T-helper 1 cell (primary cell): ENCODE results near the gene CACNB2.

Source experiments
- DNase-seq, 5 donors: peaks; one replicate each; pipeline ENCODE4 v3.0.0-alpha.2; 2012 to 2020

The CACNB2 gene

DNA sequence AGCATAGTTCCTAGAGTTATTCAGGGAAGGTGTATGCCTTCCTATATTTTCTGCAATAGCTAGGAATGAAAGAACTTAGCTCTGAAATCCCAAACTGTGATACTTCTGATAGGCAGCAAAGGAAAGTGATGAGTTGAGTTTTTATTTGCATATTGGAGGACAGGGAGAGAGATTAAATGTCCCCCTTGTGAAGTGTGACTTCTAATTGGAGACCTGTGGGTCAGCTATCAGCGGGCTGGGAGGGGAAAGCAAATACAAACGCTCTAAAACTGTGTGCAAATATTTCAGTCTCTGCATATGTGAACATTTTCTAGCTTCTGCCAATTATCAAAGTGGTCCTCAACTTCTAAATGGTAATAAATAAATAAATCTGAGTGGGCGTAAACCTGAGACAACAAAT is 203.3 kb downstream of the CACNB2 start:
- DNase-seq: no peak

DNA sequence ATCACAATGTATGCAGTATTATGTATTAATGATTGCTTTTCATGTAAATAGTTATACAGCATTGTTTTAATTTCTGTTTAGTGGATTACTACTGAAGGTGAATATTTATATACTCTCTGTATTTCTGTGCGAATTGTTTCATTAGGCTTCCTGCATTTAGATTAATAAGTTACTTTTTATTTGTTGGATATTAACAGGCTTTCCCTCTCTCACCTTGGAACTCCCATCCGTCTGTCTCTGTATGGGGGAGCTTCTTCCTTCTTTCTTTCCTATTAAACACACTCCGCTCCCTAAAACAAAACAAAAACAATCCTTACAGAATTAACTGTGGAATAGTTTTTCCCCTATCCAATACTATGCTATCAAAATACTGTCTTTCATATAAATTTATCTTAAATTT is 205.1 kb downstream of the CACNB2 start:
- DNase-seq: no peak

DNA sequence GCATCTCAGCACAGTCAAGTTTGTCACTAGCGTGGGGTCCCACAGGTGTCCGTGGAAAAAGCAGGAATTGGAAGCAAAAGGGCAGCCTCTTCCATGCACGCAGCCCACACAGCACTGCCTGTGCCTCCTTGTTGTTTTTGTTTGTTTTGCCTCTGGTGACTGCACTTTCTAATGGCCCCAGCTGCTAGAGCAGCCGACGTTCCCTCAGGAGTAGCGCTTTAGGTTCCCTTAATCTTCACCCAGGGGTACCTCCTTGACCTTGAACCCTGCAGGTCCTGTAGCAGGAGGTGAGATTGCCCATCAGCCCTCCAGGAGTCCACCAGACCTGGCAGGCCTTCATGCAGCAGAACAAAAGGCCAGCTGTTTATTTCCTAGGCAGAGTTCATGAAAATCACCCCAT is 210.1 kb downstream of the CACNB2 start:
- no peak for DNase-seq

DNA sequence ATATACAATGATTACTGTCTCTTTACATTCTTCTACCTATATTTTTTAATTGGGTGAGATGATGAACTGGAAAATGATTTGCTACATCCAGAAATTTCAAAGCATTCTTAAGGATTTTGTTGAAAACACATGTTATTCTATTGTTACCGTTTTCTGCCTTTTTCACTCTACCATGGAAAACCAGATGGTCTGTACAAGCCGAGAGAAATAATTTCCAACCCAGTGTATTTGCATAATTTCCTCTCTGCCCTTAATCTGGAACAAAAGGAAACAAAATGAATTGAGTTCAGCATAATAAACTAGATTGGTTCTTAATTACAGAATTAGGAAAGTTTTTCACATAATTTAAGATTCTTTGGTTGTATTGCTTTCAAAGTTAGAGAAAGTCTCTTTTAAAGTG is 211.2 kb downstream of the CACNB2 start:
- DNase-seq: no peak

DNA sequence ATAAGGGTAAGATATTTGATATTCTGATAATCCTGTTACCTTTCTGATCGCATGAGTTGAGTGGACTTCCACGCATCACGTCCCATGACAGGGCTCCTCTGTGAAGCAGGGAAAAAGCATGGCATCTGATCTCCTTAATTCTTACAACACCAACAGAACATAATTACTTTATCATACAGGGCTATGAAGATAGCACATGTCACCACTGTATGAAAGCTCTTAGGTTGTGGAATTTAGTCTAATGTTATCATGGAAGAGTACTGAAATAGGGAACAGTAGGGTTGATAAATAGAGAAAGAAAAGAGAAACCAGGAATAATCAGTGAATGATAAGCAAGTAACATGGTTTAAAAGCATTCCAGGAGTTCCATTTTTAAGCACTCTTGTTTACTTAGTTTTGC is 212.0 kb downstream of the CACNB2 start:
- no peak for DNase-seq

DNA sequence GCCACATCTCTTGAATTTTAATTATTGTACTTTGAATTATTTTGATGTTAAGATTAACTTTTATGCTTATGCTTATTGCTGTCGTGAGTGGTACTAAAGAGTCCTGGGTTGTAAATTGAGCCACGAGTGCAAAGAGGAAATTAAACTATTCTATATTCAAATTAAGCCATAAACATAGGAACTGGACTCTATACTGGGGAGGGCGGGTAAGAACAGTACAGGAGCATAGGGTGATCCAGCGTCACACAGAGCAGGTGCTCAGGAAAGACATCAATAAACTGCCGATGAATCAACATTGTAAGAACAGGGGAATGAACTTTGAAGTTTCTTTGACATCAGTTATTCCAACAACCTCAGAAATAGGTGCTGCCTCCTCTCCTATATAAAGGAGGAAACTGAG is 219.6 kb downstream of the CACNB2 start:
- DNase-seq: no peak

DNA sequence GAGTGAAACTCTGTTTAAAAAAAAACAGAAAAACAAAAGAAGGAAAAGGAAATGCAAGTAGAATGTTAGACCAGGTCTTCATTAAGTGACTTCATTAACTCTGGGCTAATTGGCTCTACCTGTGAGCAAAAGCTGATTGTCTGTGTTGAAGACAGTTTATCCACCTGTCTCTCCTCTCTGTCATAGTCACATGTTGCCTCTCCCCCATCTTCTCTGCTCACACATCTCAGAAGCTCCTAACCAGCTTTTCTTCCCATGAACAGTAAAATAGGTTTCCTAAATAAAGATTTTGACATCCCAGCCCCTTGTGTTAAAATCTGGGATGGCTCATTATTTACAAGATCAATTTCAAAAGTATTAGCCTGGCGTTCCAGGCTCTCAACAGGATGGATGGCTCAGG is 222.7 kb downstream of the CACNB2 start:
- DNase-seq: no peak

DNA sequence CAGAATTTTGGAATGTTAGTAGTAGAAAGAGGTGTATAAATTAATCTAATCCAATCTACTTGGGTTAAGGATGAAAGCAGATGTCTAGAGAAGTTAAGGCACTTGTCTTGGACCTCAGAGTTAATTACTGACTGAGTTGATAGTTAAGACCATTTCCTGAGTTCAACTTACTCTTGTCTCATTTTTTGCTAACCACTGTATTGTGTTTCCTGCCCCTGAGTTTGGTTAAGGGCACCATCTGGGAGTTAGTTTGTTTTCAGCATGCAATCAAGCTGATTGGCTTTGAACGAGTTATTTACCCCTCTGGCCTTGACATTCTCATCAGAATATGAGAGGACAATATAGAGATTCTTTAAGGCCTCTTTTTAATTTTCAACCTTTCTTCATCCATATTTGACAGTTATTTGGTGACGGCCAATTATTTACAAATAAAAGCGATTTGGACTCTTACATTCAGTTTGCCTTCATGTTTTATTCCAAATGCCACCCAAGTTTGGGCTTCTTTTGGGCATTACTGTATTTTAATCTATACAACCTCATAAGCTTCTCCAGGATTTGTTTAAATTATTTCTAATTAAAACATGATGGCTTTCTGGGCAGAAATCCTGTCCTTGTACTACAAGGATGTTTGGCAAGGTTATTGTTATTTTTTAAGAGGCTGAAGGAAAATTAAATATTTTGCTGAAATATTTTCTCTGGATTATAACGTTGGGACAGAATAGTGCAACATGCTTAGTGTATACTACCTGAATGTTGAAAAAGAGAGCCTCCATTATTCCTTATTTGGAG is 225.0 kb downstream of the CACNB2 start:
- DNase-seq: no peak

DNA sequence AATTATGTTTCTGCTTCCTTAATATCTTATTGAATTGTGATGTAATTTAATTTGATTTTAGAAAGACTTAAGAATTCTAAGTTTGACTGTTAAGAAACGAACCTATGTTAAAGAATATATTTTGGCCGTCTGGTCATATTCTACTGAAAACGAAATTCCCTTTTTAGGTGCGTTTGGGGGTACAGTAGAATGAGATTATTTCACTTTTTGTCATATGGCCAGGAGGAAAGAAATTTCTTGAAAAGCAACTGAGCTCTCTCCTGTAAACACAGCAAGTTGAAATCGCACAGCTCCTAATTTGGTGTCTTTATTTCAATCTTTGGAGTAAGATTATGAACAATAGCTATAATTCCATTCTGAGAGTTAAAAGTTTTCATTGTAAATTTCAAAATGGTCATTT is 227.6 kb downstream of the CACNB2 start:
- no peak for DNase-seq

DNA sequence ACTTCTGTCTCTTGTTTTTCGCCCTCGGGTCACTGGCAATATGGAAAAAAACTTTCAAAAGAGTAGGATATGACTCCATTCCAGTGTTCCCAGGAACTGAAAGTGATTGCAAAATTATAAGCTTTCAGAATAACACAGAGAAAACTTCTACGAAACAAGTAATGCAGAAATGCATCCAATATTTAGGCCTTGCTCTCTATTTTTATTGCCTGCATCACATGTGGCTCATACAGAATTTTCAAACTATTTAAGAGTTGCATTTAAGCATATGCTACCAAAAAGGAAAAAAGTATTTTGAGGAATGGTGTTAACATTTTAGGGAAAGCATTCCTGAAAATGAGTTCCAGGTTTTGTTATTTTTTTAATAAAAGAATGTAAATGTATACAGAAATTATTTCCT is 228.0 kb downstream of the CACNB2 start:
- no peak for DNase-seq

DNA sequence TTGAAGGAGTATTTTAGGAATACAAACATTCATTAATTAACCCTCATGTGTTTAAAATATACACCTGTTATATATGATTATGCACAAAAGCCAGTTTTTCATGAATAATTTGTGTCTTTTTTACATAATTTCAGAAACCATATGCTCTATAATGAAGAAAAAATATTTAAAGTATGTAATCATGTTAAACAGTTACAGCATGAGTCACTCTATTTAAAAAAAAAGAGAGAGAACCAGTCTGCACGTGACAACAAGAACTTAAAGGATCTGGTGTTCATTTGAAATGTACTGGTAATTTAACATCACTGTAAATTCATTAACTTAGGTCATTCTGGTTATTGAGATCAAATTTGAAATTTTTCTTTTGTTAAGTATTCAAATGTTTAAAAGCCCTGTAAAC is 228.5 kb downstream of the CACNB2 start:
- DNase-seq: no peak

DNA sequence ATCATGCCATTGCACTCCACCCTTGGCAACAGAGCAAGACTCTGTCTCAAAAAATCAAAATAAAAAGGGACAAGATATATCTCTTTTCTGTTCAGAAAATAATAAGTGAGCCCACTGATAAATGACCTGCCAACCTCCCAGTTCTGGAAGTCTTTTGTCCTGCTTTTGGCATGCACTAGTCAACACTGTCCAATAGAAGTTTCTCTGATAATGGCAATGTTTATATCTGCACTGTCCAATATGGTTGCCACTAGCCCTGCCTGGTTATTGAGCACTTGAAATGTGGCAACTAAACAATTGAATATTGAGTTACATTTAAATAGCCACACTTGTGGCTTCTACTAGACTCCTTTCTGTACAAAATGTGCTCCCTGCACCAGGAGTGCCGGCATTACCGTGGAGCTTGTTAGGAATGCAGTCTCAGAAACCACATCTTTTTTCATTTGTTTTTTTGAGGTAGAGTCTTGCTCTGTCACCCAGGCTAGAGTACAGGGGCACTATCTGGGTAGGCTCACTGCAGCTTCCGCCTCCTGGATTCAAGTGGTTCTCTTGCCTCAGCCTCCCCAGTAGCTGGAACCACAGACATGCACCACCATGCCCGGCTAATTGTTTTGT is 229.7 kb downstream of the CACNB2 start:
- DNase-seq: no peak

DNA sequence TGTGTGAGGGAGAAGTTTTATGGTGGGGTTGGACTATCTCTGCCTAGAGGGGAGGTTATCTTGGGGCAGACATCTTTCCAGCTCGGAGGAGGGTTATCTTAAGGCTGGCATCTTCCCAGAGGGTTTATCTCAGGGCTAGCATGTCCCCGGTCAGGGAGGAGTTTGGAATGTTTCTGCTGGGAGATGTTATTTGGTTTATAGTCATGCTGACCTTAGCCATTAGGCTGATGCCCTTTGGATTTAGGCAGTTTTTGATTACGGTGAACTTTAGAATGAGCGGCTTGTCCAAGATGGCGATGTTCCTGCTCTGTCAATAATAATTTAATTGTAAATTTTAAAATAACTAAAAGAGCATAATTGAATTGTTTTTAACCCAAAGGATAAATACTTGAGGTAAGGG is 236.4 kb downstream of the CACNB2 start:
- DNase-seq: no peak

DNA sequence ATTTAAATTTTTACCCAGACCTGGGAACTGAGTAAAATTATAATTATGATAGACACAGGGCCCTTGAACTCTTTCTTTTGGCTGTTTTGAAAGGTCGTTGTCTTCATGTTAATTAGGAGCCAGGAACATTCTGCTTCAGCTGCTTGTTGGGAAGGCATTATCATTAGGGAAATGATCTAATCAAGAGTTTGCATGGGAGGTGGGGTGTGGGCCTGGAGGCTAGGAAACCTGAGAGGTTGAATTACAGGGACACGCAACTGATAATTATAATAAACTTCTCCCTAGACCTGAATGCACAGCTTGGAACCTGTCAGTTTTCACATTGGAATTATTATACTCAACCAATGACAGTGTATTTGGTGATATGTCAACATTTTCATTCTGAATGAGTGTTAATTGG is 237.7 kb downstream of the CACNB2 start:
- DNase-seq: no peak

DNA sequence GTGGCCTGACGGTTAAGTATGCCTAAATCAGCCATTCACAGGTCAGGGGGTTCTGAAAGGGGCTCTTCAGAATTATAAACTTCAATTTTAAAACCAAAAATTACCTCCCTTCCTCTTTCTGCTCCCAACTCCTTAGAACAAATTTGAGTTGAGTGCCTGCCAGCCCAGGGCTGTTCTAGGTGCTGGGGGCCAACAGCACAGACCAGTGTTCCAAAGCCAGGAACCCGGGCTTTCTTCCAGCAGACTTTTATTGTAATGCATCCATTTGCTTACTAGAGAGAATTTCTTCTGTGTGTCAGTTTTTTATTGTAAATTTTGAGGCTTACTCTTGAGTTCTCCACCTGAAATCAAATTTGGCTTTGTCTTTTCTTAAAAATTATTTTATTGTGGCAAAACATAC is 238.5 kb downstream of the CACNB2 start:
- DNase-seq: no peak

DNA sequence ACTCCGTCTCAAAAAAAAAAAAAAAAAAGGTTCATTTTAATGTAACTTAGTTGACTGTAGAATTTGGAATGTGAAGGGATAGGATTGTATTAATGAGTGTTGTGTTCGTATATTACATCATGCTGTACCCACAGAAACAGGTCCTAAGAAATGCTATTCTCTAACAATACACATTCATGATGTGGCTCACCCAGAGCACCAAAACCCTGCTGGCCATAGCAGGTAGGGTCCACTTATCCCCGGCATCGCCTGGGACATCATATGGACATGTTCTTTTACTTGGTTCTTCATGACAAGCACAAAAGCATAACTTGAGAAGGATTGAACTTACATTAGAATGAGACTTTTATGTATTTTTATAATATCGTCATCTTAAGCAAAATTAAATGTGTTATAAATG is 241.5 kb downstream of the CACNB2 start:
- DNase-seq: no peak

DNA sequence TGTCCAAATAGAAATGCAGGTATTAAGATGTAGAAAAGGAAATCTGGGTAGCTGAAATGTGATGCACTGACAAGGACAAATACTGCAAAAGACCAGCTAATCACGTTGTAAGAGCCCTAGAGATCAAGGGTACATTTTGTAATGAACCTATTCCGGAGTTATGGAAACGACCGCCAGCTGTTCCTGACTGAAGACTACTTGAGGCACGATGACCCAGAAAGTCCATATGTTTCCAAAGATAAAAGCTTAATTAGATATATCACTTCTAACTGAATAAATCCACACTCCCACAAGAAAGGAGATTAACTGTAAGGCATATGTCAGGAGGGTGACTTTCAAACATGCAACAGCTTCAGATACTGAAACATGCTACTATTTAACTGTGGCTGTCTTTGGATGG is 257.7 kb downstream of the CACNB2 start:
- DNase-seq: no peak

DNA sequence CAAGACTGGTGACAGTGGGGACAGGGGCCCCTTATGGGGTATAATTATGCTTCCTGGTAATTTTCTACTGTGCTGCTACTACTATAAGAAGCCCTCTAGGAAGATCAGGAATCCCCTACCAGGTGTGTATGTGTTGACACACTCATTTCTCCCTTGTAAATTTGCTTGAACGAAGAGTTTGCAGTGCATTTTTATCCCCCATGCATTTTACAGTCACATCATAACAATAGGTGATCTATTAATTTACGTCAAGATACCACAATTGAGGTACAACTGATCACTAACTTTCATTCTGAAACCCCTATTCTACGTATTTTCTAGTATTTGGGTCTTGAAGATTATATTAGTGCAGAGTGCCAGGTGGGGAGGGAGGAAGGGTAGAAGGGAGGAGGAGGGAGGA is 258.9 kb downstream of the CACNB2 start:
- no peak for DNase-seq

DNA sequence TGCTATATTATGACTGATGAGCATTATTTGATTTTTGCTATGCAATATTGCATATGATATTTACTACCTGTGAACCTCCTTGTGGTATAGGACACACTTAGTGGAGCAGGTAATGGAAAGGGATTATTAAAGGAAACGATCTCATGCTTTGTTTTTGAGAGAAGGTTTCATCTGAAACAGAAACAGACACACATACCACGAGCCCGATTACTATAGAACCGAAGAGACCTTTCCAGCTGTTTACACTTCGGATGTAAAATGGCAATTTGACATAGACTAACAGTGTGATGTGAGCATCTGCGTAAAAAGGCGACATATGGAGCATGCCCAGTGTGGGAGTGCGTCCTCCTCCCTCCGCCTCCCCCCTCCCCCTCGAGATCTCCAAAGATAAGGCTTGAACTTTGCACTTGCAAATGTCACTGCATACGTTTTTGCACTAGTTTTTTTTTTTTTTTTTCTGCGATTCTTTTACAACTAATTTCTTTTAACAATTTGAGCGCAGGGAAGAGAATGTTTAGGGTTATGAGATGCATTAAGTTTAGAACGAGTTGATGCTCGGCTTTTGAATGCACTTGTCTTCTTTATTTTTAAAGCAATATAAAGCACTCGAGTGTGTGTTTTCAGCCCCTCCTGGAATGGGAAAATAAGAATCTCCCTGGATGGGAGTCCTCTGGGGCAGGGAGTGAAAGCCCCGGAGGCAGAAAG is 260.1 kb downstream of the CACNB2 start:
- no peak for DNase-seq

DNA sequence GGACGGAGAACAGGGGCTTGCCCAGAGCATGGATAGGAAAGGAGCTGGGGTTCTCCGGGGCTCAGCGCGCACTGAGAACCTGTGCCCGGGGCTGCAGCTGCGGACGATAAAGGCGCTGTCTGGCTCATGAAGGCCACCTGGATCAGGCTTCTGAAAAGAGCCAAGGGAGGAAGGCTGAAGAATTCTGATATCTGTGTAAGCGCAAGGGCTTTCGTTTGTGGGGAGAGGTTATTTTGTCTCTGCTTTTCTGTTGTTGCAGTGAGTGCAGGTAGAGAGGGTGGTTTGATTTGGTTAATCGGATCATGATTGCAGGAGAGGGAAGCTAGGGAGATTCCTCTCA is 260.7 kb downstream of the CACNB2 start:
- no peak for DNase-seq

DNA sequence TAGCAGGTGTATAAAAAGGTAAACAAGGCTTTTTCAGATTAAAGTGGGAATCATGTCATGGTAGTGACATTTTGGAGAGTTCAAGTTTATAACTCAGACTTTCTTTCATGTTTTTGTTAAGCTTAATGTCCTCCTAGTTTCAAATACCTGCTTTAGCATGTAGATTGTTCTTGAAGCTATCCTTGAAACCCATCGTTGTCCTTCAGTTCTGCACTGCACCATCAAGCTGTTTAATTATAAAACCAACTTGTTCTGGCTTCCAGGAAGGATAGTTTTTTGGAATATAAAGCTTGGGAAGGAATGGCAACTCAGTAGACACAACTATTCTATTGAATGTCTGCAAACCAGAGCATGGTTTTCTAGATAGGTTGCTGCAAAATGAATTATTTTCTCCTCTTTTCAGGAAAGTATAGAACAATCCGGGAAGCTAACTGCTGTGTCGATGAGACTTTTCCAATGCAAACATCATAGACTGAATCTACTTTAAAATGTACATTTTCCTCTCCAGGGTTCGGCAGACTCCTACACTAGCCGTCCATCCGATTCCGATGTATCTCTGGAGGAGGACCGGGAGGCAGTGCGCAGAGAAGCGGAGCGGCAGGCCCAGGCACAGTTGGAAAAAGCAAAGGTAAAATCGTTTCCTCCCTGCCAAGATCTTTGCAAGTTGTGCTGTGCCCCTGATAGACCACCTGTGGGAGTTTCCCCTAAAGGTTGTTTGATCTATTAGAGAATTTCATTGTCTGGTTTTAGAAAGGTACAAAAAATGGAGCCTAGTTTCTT is 261.4 kb downstream of the CACNB2 start:
- no peak for DNase-seq

DNA sequence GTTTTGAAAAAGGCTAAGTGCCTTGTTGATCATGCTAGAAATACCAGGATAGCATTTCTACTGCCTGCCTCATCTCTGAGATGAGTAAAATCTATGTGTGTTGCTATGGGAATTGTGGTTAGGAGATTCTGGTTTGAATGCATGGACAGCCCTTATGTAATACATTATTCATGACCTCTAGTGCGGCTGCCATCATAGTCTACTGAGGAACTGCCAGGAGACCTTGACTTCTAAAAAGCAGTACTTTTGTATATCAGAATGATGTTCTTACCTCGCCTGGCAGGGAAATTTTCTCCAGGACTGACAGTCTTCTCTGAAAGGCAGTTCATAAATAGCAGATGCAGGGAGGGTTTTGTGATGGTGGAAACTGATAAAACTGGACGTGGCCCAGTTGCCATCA is 262.6 kb downstream of the CACNB2 start:
- DNase-seq: no peak

DNA sequence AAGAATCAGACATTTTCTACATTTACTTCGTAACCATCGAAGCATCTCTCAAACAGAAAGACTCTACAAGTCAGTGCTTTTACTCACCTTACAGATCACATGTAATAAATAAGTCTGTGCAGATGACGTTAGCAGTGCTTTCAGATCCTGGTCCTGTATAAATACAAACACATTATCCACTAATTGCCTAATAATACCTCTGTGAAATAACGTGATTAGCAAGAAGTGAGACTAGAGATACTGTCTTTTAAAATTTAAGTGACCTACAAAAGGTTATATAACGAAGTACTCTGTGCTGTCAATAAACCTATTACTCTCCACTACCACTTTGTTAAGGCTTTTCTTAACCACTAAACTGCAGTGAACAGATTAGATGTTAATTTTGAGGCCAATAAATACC is 264.3 kb downstream of the CACNB2 start:
- no peak for DNase-seq

DNA sequence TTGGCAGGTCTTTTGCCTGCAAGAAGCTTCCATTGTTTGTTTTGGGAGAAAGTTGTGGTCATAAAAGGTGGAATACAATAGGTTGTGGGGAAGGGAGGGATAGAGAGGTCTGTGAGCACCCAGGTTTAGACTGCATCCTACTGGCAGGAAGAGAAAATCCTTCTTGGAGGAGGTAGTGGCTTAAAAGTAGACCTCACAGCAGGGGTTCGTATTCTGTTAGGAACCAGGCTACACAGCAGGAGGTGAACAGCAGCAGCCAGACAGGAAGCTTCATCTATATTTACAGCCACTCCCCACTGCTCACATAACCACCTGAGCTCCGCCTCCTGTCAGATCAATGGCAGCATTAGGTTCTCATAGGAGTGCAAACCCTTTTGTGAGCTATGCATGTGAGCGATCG is 265.9 kb downstream of the CACNB2 start:
- DNase-seq: no peak
